SH-SY5Y (cell line): ENCODE results near the gene EIF4G3.

Source experiments
- GATA2 ChIP-seq: IDR thresholded peaks from 2 replicates; pipeline ENCODE4 v1.6.1; 2011; ENCODE audit warnings: mild to moderate bottlenecking, low read depth, low read length
- GATA3 ChIP-seq: IDR thresholded peaks from 2 replicates; pipeline ENCODE4 v1.6.1; 2011; ENCODE audit warnings: low read depth, mild to moderate bottlenecking, low read length, moderate library complexity

- TF ChIP-seq GATA3, result no peak
- no peak for TF ChIP-seq GATA2
Measured at GRCh38 chr1:21152423-21153100, 24.1 kb downstream of the EIF4G3 start.
